DOHH2 (cell line): ENCODE data around the gene NHP2.

ENCODE experiments used
- EZH2phosphoT487 ChIP-seq: fragments of 200-600 bp; sonication (generic); IDR thresholded peaks from 2 replicates; pipeline ENCODE4 v1.6.1; 2017; ENCODE audit warnings: borderline replicate concordance, mild to moderate bottlenecking, antibody characterized with exemption, low read length, moderate library complexity, mixed read lengths
- TF ChIP-seq, protein P1 (sequence below): fragments of 200-600 bp; sonication (generic); IDR thresholded peaks from one replicate; pipeline ENCODE4 v1.5.1; 2014; ENCODE audit warnings: antibody characterized with exemption, mild to moderate bottlenecking, low read depth, low read length; ENCODE audit not compliant: poor library complexity, severe bottlenecking

DNA sequence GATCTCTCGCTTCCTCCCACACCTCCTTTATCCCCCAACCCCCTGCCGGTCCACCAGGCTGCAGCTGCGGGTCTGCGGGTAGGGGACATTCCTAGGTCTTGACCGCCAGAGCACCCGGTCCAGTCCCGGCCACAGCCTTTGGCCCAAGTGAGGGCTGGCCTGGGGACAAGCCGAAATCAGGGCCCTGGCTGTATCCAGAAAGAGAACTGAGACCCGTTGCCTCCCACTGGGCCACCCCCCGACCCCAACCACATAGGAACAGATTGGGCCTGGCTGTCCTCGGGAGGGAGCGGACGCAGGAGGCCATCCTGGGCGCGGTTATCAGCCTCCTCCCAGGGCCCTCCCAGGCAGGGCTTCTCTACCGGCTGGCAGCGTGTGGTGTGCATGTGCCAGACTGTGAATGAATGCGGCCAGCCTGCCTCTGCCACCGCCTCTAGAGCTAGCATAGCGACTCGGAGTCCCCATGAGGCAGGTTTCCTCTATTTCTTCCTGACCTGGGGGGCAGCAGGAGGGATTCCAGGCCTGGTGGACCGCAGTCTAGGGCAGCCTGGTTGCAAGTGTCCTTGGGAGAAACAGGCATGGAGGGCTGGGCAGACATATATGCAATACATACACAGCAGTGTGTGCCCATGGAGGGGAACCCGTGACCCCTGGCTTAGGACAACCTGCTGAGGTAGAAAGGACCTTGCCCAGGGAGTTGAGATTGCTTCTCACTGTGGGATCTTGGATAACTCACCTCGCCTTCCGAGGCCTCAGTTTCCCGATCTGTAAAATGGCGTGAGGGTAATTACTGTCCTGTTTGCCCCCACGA, 39.2 kb downstream of the NHP2 start:
- TF ChIP-seq, protein P1, sequence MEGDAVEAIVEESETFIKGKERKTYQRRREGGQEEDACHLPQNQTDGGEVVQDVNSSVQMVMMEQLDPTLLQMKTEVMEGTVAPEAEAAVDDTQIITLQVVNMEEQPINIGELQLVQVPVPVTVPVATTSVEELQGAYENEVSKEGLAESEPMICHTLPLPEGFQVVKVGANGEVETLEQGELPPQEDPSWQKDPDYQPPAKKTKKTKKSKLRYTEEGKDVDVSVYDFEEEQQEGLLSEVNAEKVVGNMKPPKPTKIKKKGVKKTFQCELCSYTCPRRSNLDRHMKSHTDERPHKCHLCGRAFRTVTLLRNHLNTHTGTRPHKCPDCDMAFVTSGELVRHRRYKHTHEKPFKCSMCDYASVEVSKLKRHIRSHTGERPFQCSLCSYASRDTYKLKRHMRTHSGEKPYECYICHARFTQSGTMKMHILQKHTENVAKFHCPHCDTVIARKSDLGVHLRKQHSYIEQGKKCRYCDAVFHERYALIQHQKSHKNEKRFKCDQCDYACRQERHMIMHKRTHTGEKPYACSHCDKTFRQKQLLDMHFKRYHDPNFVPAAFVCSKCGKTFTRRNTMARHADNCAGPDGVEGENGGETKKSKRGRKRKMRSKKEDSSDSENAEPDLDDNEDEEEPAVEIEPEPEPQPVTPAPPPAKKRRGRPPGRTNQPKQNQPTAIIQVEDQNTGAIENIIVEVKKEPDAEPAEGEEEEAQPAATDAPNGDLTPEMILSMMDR: no peak
- TF ChIP-seq EZH2phosphoT487: no peak
